ENCODE data around the gene NAPEPLD.
"Not testable (repeated sequence)": the region's sequence is repeated elsewhere in the genome, so short reads cannot be mapped to it uniquely, and the experiment has no call there.

- TF ChIP-seq CTCF (conservative IDR thresholded peaks at IDR 0.05); ZFX (IDR thresholded peaks at IDR 0.05): not testable (repeated sequence)
These were observed 56.6 kb downstream of the NAPEPLD start for GRCh38 chr7:103092321-103092720.
